ENCODE results near the gene L1TD1.

DNA sequence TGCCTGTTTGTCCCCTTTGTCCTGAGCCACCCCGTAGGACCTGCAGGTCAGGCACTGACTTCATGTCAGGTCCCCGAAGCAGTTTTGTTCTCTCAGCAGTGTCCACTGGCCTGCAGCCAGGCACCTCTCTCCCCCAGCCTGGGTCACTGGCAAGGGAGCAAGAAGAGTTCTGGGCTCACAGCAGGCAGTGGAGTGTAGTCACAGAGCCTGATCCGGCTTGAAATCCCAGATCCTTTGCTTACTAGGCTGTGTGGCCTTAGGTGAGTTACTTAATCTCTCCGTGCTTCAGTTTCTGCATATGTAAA, 34.2 kb downstream of the L1TD1 start:
- no peak for TF ChIP-seq POLR2A (IDR thresholded peaks at IDR 0.05; ENCODE audit: low read length)
- no peak for TF ChIP-seq GATA1 (IDR thresholded peaks at IDR 0.05; ENCODE audit: low read depth, low read length)

Measured in erythroblast (primary cell).